HG03457 (cell line): Measurements from ENCODE around the gene EME1.
"Not testable (repeated sequence)": the region's sequence is repeated elsewhere in the genome, so short reads cannot be mapped to it uniquely, and the experiment has no call there.

Experiments used
- ATAC-seq: cut with Tn5 transposase; IDR thresholded peaks from one replicate; pipeline ENCODE4 v1.9.1; 2021; ENCODE audit warnings: moderate number of reproducible peaks; ENCODE audit not compliant: unreplicated experiment

EME1 gene

GRCh38 chr17:50372758-50373556 is at the start of gene EME1, which contains the start of gene MRPL27:
Gene EME1 (plus strand): TSS chr17:50373229. CDS start chr17:50375209, 1,980 bp downstream.
Gene MRPL27 (minus strand): TSS chr17:50373184. CDS start chr17:50373170, 14 bp downstream.
- ATAC-seq, result peak; percentile 57

DNA sequence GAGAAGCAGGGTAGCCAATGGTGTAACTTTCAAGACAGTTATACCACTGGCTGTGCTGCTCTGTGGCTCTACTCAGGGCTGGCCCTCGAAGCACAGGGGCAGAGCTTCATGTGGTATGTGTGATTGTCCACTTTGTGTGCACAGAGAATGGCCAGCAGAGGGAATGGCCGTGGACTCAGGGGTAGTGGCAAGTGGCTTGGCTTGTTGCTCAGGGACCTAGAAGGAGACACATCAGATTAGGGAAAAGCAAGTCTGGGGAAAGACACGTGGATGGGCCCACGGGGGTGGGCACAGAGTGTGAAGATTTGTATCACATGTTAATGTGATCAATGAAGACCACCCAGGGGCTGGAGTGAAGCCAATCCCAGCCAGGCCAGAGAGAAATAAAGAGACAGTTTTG is 47.1 kb upstream of the EME1 start:
- no peak for ATAC-seq

- ATAC-seq, result no peak
Measured at GRCh38 chr17:50326831-50327364, 46.1 kb upstream of the EME1 start.

DNA sequence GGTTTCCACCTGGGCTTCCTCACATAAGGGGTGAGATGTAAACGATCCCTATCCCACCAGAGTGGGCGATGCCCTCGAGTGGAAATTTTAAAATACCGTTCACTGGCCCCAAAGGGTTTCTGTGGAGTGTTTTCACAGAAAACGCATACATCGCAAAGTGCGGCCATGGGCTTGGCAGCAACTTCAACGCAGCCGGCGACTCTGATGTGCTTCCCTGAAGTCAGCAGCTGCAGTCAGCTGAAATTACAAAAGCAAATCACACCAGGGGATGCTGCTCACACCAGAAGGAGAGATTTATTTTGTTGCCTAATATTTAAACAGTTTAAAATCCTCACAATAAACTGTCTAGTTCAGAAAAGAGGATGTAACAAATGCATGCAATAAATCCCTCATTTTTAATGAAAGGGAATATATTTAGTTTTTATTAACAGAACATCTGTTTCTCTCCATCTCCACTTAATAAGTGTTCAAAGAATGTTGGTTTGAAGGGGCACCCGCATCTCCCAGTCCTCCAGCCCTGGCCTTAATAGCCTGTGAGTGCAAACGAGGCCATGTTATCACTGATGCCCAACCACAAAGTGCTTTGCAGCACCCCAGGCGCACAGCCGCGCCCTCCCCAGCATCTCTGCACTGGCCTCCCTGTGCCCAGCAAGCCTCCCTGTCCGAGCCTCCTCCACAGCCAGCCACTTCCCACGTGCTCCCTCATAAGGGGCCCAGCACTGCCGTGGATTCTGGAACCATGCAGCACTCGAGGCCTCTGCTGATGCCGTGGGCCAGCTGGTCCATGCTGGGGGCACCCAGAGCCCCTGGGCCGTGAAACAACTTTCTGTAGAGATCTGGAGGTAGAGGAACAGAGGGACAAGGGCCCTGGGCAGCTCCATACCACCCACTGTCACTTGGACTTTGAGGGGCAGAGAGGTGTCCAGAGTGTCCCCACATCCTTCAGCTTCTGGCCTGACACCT is 44.4 kb upstream of the EME1 start:
- ATAC-seq, result no peak

GRCh38 chr17:50329716-50330115 is 43.3 kb upstream of the EME1 start:
- no peak for ATAC-seq

GRCh38 chr17:50330151-50330775 is 42.8 kb upstream of the EME1 start:
- no peak for ATAC-seq

DNA sequence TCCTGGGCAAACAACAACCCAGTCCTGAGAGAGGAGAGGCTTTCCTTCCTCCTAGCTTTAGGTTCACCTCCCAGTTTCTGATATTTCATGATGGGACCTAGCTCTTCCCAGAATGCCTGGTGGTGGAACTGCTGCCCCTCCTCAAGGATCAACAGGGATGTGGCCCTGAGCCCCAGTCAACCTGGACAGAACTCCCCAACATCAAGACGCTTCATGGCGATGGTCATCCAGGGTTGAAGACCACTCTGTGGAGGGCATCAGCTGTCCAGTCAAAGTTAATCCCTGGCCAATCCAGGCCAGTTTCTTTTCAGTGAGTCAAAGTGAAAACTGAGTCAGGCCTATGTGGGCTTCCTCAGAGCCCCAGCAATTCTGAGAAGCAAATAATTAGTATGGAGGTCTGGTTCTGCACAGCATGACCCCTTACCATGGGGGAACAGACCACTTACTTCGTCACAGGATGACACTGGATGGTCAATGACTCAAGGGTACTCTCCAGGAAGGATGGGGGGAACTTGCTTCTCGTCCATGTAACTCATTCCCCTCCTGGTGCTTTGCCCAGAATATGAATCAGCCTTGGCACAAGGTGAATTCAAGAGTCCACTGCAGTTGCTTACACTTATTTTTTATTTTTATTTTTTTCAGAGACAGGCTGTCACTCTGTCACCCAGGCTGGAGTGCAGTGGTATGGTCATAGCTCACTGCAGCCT is 41.8 kb upstream of the EME1 start:
- no peak for ATAC-seq

DNA sequence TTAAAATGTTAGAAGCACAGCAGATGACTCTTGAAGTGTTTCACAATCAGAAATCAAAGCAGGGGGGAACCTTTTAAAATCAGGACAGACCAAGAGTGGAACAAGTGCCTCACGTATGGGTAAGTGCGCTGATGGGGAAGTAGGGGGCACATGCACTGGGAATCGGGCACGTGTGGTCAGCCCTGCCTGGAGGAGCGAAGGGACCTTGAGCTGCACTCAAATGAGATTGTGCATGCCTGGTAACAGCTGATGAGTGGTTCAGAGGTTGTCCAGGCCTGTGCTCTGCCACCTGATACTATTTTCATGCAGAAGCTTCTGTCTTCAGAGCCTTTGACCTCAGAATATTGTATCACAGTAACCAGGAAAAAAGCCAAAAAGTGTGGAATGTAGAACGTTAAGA is 40.8 kb upstream of the EME1 start:
- ATAC-seq, result no peak

GRCh38 chr17:50333291-50334057 is 39.6 kb upstream of the EME1 start:
- ATAC-seq, result not testable (repeated sequence)

DNA sequence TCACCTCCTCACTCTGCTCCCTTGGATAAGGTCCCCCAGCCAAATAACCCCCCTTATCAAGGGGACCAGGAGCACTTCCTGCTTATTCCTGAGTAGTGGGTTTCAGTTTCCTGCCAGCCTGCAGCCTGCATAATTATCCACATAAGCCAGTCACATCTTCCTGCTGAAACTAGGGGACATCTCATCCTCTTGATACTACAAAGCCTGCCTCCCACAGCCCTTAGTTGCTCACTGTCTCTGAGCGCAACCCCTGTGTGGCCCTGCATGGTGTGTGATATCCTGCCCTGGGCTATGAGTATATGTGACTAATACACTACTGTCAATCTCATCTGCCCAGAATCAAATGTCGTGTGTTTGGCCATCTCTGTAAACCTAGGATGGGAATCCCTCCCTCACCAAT is 35.1 kb upstream of the EME1 start:
- no peak for ATAC-seq

GRCh38 chr17:50338645-50339044 is 34.4 kb upstream of the EME1 start:
- no peak for ATAC-seq

- no peak for ATAC-seq
Measured at GRCh38 chr17:50339381-50339780, 33.6 kb upstream of the EME1 start.

- ATAC-seq, result no peak
Measured at GRCh38 chr17:50344731-50345365, 28.2 kb upstream of the EME1 start.

DNA sequence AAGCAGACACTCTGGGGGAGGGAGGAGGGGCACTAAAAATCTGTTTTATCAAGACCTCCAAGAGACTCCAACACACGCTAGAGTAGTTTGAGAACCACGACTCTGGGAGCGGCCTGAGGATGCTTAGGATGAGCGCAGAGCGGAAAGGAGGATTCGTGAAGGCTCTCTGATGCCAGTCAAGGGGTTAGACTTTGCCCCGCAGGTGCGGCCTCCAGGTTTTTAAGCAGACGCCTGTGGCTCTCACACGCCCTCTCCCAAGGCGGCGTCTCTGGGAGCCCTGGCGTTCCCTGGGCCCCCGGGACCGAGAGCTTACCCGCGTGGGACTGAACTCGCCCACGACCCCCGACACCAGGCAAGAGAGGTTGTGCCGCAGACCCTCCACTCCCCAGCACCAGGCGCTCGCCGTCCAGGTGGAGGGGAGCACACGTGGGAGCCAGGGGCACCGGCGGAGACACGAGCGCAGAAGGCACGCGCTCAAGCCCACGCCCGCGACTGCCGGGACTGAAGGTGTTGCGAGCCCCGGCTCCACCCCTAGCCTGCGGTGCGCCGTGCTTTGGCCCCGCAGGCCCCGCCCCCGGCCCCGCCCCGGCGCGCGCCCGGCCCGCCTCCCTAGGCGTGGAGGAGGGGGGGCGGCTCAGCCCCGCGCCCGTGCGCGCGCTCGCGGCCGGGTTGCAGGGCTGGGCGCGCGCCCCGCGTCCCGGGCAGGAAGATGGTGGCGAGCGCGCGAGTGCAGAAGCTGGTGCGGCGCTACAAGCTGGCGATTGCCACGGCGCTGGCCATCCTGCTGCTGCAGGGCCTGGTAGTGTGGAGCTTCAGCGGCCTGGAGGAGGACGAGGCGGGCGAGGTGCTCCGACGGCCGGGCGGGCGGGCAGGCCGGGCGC is 27.4 kb upstream of the EME1 start, which contains the start of gene XYLT2:
TSS of gene XYLT2 (plus strand) at position 695 of the 881 bp plus-strand sequence. CDS start at position 710, 15 bp downstream.
- peak; percentile 52 for ATAC-seq

GRCh38 chr17:50346313-50347116 is 26.5 kb upstream of the EME1 start:
- peak; percentile 41 for ATAC-seq

GRCh38 chr17:50347117-50347893 is 25.7 kb upstream of the EME1 start:
- ATAC-seq, result no peak
